HFF-Myc (cell line): ENCODE measurements around the gene SPNS1.
"Not testable (repeated sequence)": the region's sequence is repeated elsewhere in the genome, so short reads cannot be mapped to it uniquely, and the experiment has no call there.

Experiments used
- DNase-seq: peaks from one replicate; pipeline ENCODE4 v3.0.0-alpha.2; 2011; ENCODE audit warnings: low read depth; ENCODE audit errors: extremely low read depth
- H3K4me3 ChIP-seq: replicated peaks from 2 replicates; pipeline ENCODE4 v1.5.1; 2011; ENCODE audit warnings: low read depth, mild to moderate bottlenecking, control low read depth, low read length
- TF ChIP-seq, protein P1 (sequence below): IDR thresholded peaks from 2 replicates; pipeline ENCODE4 v1.5.1; 2012; ENCODE audit warnings: mild to moderate bottlenecking, low read depth, low read length, control low read depth; ENCODE audit errors: missing control alignments

The SPNS1 gene

DNA sequence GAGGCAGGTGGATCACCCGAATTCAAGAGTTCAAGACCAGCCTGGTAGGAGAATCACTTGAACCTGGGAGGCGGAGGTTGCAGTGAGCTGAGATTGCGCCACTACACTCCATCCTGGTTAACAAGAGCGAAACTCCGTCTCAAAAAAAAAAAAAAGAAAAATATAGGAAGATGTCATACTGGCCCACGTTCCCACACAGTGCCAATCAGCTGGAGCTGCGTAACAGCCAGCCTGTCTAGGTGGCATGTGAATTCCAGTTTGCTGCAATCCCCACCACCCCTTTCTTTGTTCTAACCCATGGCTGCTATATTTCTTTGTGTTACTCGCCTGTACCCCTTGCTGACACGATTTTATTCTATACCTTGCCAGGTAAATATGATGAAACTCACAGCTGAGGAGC is 16.4 kb upstream of the SPNS1 start:
- TF ChIP-seq, protein P1, sequence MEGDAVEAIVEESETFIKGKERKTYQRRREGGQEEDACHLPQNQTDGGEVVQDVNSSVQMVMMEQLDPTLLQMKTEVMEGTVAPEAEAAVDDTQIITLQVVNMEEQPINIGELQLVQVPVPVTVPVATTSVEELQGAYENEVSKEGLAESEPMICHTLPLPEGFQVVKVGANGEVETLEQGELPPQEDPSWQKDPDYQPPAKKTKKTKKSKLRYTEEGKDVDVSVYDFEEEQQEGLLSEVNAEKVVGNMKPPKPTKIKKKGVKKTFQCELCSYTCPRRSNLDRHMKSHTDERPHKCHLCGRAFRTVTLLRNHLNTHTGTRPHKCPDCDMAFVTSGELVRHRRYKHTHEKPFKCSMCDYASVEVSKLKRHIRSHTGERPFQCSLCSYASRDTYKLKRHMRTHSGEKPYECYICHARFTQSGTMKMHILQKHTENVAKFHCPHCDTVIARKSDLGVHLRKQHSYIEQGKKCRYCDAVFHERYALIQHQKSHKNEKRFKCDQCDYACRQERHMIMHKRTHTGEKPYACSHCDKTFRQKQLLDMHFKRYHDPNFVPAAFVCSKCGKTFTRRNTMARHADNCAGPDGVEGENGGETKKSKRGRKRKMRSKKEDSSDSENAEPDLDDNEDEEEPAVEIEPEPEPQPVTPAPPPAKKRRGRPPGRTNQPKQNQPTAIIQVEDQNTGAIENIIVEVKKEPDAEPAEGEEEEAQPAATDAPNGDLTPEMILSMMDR: no peak
- no peak for DNase-seq
- H3K4me3 ChIP-seq: no peak overlapping the region

DNA sequence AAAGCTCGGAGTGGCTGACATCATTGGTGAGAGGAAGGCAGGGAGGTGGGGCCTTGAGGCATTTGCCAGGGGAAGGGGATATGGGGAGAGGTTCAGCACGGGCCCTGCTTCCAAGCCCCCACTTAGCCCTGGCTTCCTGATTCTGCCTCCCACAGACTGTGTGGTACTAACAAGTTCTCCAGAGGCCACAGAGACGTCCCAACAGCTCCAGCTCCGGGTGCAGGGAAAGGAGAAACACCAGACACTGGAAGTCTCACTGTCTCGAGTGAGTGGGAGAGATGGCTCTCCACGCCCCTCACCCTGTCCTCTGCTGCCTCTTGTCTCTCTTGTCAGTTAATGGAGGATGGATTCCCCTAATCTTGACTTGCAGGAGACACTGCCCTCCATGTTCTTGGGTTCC is 15.7 kb upstream of the SPNS1 start:
- TF ChIP-seq, protein P1: no peak
- DNase-seq: no peak
- H3K4me3 ChIP-seq: no peak overlapping the region

DNA sequence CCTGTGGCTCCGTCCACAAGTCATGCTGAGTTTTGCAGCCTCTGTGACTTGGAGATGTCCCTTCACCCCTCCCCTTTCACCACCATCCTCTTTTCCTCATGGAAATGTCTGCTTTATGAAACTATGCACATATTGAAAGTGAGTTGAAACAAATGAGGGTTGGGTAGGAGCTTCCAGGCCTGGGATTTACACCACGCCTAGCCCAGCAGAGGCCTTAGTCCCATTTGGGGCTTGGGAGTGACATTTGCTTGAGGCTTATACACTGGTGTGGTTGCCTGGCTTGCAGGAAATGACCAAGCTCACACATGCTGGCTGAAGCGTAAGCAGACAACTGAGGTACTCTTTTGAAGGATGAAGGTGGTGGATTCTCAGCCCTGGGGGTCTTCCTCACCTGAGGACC is 10.5 kb upstream of the SPNS1 start:
- H3K4me3 ChIP-seq: no peak overlapping the region
- DNase-seq: no peak

DNA sequence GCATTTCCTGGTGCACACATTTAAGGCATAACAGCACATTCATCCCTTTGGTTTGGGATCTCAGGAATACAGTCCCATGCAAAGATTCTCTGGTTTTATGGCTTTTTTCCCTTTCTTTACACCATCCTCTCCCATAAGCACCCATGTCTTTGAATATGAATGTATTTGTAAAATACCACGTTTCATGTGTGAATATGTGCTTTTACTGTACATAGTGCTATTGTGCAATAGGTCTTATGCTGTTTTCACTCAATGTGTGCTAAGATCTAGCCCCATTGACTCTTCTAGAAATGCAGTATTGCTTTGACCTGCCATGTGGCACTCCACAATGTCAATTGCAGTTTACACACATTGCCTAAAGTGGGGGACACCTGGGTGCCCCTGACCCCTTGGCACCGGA is 10.1 kb upstream of the SPNS1 start:
- TF ChIP-seq, protein P1: no peak
- DNase-seq: no peak
- H3K4me3 ChIP-seq: no peak overlapping the region

More for the DNA sequence above, 10.5 kb upstream of the SPNS1 start:
- TF ChIP-seq, protein P1: no peak

DNA sequence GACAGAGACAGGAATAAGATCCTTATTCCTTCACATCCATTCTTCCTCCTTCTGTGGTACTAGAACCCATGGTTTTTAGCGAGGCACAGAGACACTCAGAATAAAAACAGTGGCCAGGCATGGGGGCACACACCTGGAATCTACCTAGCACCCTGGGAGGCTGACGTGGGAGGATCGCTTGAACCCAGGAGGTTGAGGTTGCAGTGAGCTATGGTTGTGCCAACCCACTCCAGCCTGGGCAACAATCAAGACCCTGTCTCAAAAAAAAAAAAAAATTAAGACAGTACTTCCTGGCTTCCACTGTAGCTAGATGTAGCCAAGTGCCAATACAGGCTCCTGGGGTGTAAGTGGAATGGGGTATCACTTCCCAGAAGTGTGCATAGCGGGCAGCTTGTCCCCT is 7.4 kb upstream of the SPNS1 start:
- no peak for DNase-seq
- TF ChIP-seq, protein P1: no peak
- no peak overlapping the region for H3K4me3 ChIP-seq

DNA sequence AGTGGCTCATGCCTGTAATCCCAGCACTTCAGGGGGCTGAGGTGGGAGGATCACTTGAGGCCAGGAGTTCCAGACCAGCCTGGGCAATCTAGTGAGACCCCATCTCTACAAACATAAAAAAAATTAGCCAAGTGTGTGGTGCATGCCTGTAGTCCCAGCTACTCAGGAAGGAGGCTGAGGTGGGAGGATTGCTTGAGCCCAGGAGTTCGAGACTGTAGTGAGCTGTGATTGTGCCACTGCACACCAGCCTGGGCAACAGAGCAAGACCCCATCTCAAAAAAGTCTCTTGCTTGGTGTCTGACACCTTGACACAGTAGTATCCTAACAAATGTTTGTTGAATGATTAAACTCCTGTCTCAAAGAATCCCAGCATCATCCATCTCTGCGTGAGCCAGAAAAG is 4.9 kb upstream of the SPNS1 start:
- H3K4me3 ChIP-seq, DNase-seq: not testable (repeated sequence)

DNA sequence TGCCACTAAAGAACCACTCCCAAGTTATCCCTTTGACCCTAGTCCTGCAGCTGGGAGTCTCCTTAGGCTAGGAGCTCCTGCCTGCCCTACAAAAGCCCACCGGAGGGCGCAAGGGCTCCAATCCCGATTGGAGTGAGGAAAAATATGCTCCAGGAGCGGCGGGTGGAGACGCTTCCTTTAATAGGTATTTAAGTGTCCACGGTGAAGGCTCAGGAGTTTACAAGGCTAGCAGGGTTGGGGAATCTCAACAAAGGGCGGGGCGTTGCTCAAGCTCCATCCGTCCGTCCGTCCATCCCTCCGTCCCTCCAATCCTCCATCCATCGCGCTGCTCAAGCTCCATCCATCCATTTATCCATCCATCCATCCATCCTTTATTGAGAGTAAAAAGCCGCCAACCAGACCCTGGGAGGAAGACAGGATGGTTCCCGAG is 556 bp upstream of the SPNS1 start:
- TF ChIP-seq, protein P1: peak; percentile 82
- DNase-seq: peak; percentile 29

DNA sequence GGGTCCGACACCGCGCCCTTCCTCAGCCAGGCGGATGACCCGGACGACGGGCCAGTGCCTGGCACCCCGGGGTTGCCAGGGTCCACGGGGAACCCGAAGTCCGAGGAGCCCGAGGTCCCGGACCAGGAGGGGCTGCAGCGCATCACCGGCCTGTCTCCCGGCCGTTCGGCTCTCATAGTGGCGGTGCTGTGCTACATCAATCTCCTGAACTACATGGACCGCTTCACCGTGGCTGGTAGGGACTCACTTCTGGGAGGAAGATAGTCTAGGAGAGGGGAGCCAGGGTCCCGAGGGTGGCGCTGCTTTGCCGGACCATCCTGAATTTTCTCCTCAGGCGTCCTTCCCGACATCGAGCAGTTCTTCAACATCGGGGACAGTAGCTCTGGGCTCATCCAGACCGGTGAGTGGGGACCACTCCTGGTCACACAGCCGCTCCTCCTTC is 601 bp downstream of the SPNS1 start:
- DNase-seq: no peak
- TF ChIP-seq, protein P1: no peak
- peak overlapping the region; percentile 98 for H3K4me3 ChIP-seq

More for the DNA sequence above, 556 bp upstream of the SPNS1 start:
- peak overlapping the region; percentile 98 for H3K4me3 ChIP-seq
